Raji (cell line): ENCODE data around the gene CTIF.

Experiments
- POLR2A ChIP-seq: IDR thresholded peaks from 2 replicates; pipeline ENCODE4 v1.6.1; 2011; ENCODE audit warnings: low read depth, low read length, control low read depth; ENCODE audit not compliant: insufficient read depth

Gene CTIF

GRCh38 chr18:48641981-48642380 lies 103.2 kb downstream of the CTIF start:
- no peak for TF ChIP-seq POLR2A

GRCh38 chr18:48642503-48642902 lies 103.7 kb downstream of the CTIF start:
- no peak for TF ChIP-seq POLR2A

- TF ChIP-seq POLR2A: no peak
Observed at GRCh38 chr18:48643262-48643661, 104.4 kb downstream of the CTIF start.

- TF ChIP-seq POLR2A: no peak
Observed at GRCh38 chr18:48644029-48644428, 105.2 kb downstream of the CTIF start.

GRCh38 chr18:48645427-48646002 lies 106.7 kb downstream of the CTIF start:
- TF ChIP-seq POLR2A: no peak

GRCh38 chr18:48646976-48647375 lies 108.1 kb downstream of the CTIF start:
- no peak for TF ChIP-seq POLR2A

- TF ChIP-seq POLR2A: no peak
Observed at GRCh38 chr18:48649231-48649630, 110.4 kb downstream of the CTIF start.

- no peak for TF ChIP-seq POLR2A
Observed at GRCh38 chr18:48655508-48655907, 116.7 kb downstream of the CTIF start.

- no peak for TF ChIP-seq POLR2A
Observed at GRCh38 chr18:48656176-48656575, 117.3 kb downstream of the CTIF start.

- no peak for TF ChIP-seq POLR2A
Observed at GRCh38 chr18:48656582-48656981, 117.8 kb downstream of the CTIF start.

- TF ChIP-seq POLR2A: no peak
Observed at GRCh38 chr18:48657447-48658120, 118.8 kb downstream of the CTIF start.

GRCh38 chr18:48658721-48659120 lies 119.9 kb downstream of the CTIF start:
- TF ChIP-seq POLR2A: no peak

GRCh38 chr18:48659188-48660009 lies 120.6 kb downstream of the CTIF start:
- no peak for TF ChIP-seq POLR2A

- no peak for TF ChIP-seq POLR2A
Observed at GRCh38 chr18:48660346-48661228, 121.8 kb downstream of the CTIF start.

GRCh38 chr18:48661421-48661820 lies 122.6 kb downstream of the CTIF start:
- TF ChIP-seq POLR2A: no peak

GRCh38 chr18:48662011-48662661 lies 123.3 kb downstream of the CTIF start:
- TF ChIP-seq POLR2A: no peak
